GM19452 (cell line): Measurements from ENCODE around the gene SNHG17.
A peak's percentile ranks its signal among the peaks of the same experiment; 100 is the strongest.
"Not testable (repeated sequence)": the region's sequence is repeated elsewhere in the genome, so short reads cannot be mapped to it uniquely, and the experiment has no call there.

Experiments
- ATAC-seq: cut with Tn5 transposase; IDR thresholded peaks from one replicate; pipeline ENCODE4 v1.9.1; 2021; ENCODE audit not compliant: unreplicated experiment

SNHG17 gene

GRCh38 chr20:38434770-38435554, at the start of gene SNHG17:
SNHG17 (minus strand) TSS chr20:38435328.
- peak; percentile 55 for ATAC-seq

DNA sequence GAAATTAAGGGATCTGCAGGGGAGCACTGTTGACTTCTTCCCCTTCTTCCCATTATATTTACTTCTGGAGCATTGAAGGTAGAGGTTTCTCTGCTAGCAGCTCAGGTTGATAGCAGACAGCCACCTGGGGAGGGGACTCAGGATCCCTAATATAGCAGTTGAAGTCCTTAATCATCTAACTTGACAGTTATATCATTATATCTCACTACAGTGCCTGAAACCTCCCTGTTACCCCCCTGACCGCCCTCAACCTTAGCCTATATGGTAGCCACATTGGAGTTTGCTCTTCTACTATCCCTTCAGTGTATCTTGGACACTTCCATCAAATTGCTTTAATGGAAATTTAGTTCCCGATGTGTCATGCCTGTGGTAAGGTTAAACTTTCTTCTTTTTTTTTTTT, 44.5 kb upstream of the SNHG17 start:
- ATAC-seq = no peak

DNA sequence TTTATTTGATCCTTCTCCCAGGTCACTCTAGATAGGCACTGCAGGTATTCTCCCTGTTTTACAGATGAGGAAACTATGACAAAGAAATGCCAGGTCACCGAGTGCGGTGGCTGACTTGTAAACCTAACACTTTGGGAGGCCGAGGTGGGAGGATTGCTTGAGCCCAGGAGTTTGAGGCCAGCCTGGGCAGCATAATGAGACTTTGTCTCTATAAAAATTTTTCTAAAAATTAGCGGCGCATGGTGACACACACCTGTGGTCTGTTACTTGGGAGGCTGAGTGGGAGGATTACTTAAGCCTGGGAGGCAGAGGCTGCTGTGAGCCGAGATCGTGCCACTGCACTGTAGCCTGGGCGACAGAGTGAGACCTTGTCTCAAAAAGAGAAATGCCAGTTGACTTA, 42.6 kb upstream of the SNHG17 start:
- no peak for ATAC-seq

- no peak for ATAC-seq
Measured at GRCh38 chr20:38473367-38473795, 38.3 kb upstream of the SNHG17 start.

DNA sequence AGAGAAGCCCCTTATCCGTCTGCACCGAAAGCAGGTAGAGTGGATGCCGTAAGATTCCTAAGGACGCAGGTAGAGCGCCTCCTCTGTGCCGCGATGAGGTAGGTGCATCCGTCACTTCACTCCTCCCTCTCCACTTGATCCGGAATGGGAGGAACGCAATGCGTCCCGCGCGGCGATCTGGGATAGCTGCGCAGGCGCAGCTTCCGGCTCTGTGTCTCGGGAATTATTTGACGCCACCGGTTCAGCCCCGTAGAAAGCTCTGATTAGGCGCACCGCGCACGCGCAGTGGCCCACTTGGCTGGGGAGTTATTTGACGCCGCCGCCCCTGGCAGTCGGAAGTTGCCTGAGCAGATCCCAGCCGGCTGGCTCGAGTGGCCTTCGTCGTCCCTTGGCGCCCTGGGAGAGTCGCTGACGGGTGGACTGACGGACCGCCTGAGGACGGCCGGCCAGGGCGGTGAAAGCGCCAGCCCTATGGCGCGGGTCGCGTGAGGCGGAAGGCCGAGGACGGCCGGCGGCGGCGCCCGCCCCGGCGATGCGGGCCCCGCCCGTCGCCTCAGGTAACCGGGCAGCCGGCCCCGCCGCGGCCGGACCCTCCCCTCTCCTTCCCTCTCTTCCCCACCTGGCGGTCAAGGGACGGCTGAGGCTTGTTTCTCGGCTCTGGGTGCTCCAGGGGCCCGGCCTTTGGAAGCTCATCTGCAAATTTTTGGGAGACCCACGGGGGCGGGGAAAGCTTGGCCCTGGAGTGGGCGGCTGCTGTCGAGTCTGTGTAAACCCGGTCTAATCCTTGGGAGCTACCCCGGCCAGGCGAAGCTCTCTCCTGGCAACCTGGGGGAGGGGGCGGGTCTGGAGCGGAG, 37.6 kb upstream of the SNHG17 start, which contains the start of gene RALGAPB:
Gene RALGAPB (plus strand): TSS at position 331 of the 854 bp plus-strand sequence. CDS start 15,590 bp downstream, outside the sequence.
- peak; percentile 84 for ATAC-seq

DNA sequence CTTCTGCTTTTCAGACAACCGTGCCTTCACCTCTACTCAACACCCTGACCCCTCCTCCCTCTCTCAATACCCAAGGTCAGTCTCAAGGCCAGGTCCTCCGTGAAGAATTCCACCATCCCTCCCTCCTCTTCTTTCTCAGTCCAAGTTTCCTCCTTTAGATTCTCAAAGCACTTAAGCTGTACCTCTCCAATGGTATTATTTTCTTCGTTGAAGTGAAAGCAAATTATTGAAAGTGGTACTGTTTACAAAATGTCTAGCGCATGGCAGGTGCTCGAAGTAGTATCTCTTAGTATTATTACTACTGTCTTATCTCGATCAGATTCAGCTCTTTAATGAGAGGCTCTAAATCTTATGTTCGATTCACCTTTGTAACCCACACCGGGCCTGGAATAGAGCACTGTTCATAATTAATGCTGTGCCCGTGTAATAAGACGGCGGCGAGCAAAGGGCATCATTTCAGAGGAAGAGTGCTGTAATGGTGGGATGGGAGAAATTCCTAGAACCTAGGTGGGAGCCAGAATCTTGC, 36.9 kb upstream of the SNHG17 start:
- ATAC-seq = no peak

DNA sequence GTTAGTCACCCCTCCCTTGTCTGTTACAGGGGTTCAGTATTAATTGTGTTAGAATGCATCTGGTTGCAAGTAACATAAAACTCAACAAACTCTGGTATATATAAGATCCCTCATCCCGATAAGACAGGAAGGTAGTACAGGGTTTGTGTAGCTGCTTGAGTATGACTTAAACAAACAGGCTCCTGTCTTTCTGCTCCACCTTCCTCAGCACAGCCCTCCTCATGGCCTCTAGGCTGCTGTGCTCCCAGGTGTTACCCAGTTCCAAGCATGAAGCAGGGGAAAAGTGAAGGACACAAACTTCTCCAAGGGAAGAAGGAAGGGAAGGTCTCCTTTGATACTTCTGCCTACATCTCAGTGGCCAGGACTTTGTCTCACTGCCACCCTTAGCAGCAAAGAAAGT, 36.1 kb upstream of the SNHG17 start:
- no peak for ATAC-seq

- ATAC-seq = no peak
Measured at GRCh38 chr20:38466983-38467382, 31.9 kb upstream of the SNHG17 start.

GRCh38 chr20:38466171-38466570, 31.0 kb upstream of the SNHG17 start:
- no peak for ATAC-seq

- not testable (repeated sequence) for ATAC-seq
Measured at GRCh38 chr20:38461569-38461968, 26.4 kb upstream of the SNHG17 start.

DNA sequence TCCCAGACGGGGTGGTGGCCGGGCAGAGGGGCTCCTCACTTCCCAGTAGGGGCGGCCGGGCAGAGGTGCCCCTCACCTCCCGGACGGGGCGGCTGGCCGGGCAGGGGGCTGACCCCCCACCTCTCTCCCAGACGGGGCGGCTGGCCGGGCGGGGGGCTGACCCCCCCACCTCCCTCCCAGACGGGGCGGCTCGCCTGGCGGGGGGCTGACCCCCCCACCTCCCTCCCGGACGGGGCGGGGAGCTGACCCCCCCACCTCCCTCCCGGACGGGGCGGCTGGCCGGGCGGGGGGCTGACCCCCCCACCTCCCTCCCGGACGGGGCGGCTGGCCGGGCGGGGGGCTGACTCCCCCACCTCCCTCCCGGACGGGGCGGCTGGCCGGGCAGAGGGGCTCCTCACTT, 26.0 kb upstream of the SNHG17 start:
- ATAC-seq = not testable (repeated sequence)

DNA sequence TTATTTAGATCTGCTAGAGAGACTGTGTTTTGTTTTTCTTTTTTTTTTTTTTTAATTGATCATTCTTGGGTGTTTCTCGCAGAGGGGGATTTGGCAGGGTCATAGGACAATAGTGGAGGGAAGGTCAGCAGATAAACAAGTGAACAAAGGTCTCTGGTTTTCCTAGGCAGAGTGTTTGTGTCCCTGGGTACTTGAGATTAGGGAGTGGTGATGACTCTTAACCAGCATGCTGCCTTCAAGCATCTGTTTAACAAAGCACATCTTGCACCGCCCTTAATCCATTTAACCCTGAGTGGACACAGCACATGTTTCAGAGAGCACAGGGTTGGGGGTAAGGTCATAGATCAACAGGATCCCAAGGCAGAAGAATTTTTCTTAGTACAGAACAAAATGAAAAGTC, 25.5 kb upstream of the SNHG17 start:
- ATAC-seq = not testable (repeated sequence)

- no peak for ATAC-seq
Measured at GRCh38 chr20:38460040-38460623, 25.0 kb upstream of the SNHG17 start.

- ATAC-seq = no peak
Measured at GRCh38 chr20:38458314-38458713, 23.2 kb upstream of the SNHG17 start.

GRCh38 chr20:38454556-38455473, 19.7 kb upstream of the SNHG17 start:
- ATAC-seq = no peak

DNA sequence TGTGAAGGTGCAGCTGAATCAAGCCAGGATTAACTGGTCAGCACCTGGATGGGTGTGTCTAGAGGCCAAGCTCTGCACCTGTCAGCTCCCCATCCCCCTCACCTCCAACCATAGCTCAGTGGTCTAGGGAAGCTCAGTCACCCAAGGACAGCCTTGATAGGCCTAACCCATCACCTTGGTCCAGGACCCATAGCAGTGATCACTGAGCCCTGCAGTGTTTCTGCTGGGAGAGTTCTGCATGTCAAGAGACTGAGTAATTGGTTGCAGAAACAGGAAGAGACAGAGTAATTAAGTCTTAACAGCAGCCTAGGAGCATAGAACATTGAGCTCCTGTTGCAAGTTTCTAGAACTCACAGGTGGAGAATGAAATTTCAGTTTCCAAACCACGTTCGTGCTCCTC, 18.8 kb upstream of the SNHG17 start:
- ATAC-seq = no peak

DNA sequence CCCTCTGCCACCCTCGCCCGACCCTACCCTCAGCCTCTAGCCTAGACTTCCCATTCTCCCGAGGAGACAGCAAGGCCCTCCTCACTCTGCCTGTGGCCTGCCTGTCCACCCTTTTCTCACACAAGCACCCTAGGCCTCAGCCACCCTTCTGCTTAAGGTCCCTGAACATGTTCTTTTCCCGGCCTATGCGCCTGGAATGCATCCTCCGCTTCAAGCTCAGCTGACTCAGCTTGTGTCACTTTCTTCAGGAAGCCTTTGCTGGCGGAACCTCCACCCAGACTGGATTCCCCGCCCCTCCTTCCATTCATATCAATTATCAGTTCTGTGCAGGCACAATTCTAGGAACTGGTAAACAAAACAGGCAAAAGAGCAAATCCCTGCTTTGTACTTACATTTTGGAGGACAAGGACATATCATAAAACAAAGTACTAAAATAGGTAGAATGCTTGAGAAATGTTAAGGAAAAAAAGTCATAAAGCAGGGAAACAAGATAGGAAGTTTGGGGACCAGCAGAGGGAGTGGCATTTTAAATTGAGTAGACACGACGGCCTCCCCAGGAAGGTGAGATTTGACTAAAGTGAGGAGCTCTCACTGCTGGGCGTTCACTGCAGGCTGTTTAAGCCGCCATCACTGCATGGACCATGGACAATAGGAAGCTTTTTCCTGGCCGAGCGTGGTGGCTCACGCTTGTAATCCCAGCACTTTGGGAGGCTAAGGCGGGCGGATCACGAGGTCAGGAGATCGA, 17.9 kb upstream of the SNHG17 start:
- no peak for ATAC-seq

- no peak for ATAC-seq
Measured at GRCh38 chr20:38450412-38450975, 15.4 kb upstream of the SNHG17 start.

DNA sequence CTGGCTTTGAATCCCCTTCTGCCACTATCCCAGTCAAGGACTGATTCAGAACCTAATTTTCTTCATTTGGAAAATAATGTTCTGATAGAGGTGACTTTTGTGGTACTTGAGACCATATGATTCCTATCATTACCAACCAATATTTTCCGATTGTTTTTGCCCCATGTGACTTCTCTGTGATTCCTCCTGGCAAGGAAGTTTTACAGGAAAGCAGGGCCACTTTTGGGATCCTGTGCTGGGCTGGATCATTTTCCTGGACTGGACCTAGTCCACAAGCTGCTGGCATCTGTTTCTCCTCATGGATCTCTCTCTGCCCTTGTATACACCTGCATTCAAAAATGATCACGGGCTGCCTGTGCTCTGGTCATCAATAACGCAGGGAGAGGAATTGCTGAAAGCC, 13.9 kb upstream of the SNHG17 start:
- no peak for ATAC-seq
